Measurements from ENCODE around the gene CTTN.

Gene CTTN

GRCh38 chr11:70456921-70457532 is 58.7 kb downstream of the CTTN start:
- peak in 1 of 2 experiments; percentile 17 for DNase-seq (ENCODE audit: low read depth in 1 of 2, low spot score in 1 of 2)
- Histone ChIP-seq H3K27me3 (ENCODE audit: insufficient read depth, poor library complexity, severe bottlenecking) (no peaks in the 10 kb centered on the region), H3K4me3 (replicated peaks; ENCODE audit: insufficient read depth, low read length) (no peak overlapping the region), H3K27ac (replicated peaks) (no peak overlapping the region)
- no peak for TF ChIP-seq SPI1 (IDR thresholded peaks at IDR 0.05; ENCODE audit: borderline replicate concordance, low read depth)
- TF ChIP-seq, protein P1, sequence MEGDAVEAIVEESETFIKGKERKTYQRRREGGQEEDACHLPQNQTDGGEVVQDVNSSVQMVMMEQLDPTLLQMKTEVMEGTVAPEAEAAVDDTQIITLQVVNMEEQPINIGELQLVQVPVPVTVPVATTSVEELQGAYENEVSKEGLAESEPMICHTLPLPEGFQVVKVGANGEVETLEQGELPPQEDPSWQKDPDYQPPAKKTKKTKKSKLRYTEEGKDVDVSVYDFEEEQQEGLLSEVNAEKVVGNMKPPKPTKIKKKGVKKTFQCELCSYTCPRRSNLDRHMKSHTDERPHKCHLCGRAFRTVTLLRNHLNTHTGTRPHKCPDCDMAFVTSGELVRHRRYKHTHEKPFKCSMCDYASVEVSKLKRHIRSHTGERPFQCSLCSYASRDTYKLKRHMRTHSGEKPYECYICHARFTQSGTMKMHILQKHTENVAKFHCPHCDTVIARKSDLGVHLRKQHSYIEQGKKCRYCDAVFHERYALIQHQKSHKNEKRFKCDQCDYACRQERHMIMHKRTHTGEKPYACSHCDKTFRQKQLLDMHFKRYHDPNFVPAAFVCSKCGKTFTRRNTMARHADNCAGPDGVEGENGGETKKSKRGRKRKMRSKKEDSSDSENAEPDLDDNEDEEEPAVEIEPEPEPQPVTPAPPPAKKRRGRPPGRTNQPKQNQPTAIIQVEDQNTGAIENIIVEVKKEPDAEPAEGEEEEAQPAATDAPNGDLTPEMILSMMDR (IDR thresholded peaks at IDR 0.05; ENCODE audit: insufficient read depth, low read length): no peak
- no peak for TF ChIP-seq POLR2AphosphoS5 (IDR thresholded peaks at IDR 0.05; ENCODE audit: low read depth)
- no peak for TF ChIP-seq REST (IDR thresholded peaks at IDR 0.05; ENCODE audit: insufficient replicate concordance, low read depth)
- TF ChIP-seq GABPA (IDR thresholded peaks at IDR 0.05; ENCODE audit: low read depth): no peak

DNA sequence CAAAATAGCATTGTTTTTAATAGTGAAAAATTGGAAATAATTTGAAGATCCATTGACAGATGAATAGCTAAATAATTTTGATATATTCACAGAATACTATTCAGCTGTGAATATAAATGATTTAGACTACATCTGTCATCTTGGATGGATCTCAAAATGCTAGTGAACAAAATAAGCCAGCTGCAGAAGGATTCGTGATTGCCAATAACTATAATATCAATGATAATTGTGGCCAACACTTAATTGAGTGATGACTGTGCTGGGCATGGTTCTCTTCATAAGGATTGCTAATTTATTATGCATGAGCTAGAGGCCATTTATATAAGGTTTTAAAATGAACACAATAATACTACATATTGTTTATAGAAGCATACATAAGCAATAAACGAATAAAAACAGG is 60.4 kb downstream of the CTTN start:
- TF ChIP-seq SPI1 (IDR thresholded peaks at IDR 0.05; ENCODE audit: borderline replicate concordance, low read depth): no peak
- TF ChIP-seq, protein P1 (IDR thresholded peaks at IDR 0.05; ENCODE audit: insufficient read depth, low read length): no peak
- TF ChIP-seq REST (IDR thresholded peaks at IDR 0.05; ENCODE audit: insufficient replicate concordance, low read depth): no peak
- no peak for TF ChIP-seq POLR2AphosphoS5 (IDR thresholded peaks at IDR 0.05; ENCODE audit: low read depth)
- TF ChIP-seq GABPA (IDR thresholded peaks at IDR 0.05; ENCODE audit: low read depth): no peak
- Histone ChIP-seq H3K4me3 (replicated peaks; ENCODE audit: insufficient read depth, low read length) (no peak overlapping the region), H3K27me3 (ENCODE audit: insufficient read depth, poor library complexity, severe bottlenecking) (no peaks in the 10 kb centered on the region), H3K27ac (replicated peaks) (no peak overlapping the region)
- DNase-seq (ENCODE audit: low read depth in 1 of 2, low spot score in 1 of 2): no peak

- H3K27me3 ChIP-seq (ENCODE audit: insufficient read depth, poor library complexity, severe bottlenecking): no peaks in the 10 kb centered on the region
- no peak overlapping the region for H3K4me3 ChIP-seq (replicated peaks; ENCODE audit: insufficient read depth, low read length)
- no peak overlapping the region for H3K27ac ChIP-seq (replicated peaks)
- TF ChIP-seq SPI1 (IDR thresholded peaks at IDR 0.05; ENCODE audit: borderline replicate concordance, low read depth): no peak
- no peak for TF ChIP-seq POLR2AphosphoS5 (IDR thresholded peaks at IDR 0.05; ENCODE audit: low read depth)
- TF ChIP-seq REST (IDR thresholded peaks at IDR 0.05; ENCODE audit: insufficient replicate concordance, low read depth): no peak
- TF ChIP-seq, protein P1 (IDR thresholded peaks at IDR 0.05; ENCODE audit: insufficient read depth, low read length): no peak
- no peak for TF ChIP-seq GABPA (IDR thresholded peaks at IDR 0.05; ENCODE audit: low read depth)
- no peak for DNase-seq (ENCODE audit: low read depth in 1 of 2, low spot score in 1 of 2)
Observed at GRCh38 chr11:70460111-70460510, 61.8 kb downstream of the CTTN start.

All from HL-60 (cell line).